Medulla oblongata (tissue), 1 donor: ENCODE measurements around the gene NFKB2.

Source experiments
- DNase-seq: peaks from one replicate; pipeline ENCODE4 v3.0.0-alpha.2; 2015; ENCODE audit errors: extremely low spot score

The NFKB2 gene

DNA sequence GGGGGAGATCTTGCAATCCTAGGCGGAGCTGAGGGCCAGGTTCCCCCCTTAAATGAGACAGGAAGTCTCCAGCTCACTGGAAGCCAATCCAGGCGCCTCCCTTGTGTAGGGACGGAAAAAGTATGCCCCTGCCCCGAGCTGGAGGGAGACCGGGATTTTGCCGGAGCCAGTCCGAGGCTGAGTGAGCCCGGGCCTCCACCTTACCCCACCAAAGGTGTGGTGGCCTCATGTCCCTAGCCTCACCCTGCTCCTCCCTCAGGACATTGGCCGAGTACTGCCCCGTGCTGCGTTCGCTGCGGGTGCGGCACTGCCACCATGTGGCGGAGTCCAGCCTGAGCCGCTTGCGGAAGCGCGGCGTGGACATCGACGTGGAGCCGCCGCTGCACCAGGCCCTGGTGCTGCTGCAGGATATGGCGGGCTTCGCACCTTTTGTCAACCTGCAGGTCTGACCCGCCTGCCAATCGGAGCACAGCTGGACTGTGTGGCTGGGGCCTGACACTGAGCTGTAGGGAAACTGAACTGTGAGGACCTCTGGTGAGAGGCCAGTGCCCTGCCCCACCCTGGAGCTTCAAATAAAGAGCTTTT lies 27.1 kb downstream of the NFKB2 start:
- peak; percentile 76 for DNase-seq

DNA sequence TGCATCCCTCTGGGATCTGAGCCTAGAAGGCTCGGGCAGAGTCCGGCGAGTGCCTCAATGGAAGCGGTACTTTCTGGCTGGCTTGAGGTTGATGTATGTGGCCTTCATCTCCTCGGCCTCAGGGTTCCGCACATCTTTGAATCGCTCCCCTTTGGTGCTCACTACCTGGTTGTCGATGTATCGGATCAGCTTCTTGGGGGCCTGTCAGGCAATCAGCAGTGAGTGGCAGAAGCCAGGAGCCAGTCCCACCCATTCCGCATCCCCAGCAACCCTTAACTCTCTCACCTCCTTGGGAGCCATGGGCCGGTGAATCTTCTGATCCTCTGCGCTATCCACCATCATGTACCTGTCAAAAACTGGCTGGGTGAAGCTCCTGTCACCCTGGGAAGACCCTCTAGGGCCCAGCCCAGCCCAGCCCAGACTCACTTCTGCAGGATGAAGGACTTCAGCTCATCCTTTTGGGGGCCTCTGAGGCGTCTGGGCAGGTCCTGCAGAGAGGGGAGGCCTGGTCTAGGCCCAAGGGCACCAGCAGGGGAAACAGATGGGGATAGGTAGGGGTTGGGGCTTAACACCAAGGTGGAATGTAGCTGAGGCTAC lies 28.0 kb downstream of the NFKB2 start:
- no peak for DNase-seq

DNA sequence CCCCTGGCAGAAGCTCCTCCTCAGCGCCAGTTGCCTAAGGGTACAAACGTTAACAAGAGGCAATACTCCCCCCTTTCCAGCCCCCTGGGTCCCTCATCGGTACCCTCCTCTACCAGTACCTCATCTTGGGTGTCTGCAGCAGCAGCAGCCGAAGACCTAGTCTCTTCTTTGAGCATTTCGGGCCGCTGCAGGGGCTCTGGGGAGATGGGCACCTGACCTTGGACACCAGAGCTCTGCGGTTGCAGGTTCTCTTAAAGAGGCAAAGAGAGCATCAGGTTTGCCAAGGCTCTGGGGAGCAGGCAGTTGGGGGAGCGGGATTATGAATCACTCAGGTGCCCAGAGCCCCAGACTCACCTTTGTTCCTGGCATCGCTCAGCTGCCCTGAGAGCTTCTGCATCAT lies 28.6 kb downstream of the NFKB2 start:
- no peak for DNase-seq

GRCh38 chr10:102424916-102425315 lies 29.4 kb downstream of the NFKB2 start:
- no peak for DNase-seq

DNA sequence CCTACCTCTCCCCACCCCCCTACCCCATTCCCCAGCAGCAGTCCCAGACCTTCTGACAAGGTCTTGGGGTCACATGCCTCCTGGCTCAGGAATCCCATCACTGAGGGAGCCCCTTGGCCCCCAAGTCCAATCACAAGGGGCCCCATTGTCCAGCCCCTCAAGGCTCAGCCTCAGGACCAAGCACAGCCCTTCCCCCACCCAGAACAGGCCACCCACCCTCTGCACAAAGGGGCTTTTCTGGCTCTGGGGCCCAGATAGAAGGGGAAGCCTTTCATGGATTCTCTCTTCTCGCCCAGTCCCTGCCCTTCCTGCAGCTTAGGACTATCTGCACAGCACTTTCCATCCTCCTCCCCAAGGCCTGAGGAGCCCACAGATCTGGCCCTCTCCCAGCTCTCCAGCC lies 29.9 kb downstream of the NFKB2 start:
- DNase-seq = no peak

DNA sequence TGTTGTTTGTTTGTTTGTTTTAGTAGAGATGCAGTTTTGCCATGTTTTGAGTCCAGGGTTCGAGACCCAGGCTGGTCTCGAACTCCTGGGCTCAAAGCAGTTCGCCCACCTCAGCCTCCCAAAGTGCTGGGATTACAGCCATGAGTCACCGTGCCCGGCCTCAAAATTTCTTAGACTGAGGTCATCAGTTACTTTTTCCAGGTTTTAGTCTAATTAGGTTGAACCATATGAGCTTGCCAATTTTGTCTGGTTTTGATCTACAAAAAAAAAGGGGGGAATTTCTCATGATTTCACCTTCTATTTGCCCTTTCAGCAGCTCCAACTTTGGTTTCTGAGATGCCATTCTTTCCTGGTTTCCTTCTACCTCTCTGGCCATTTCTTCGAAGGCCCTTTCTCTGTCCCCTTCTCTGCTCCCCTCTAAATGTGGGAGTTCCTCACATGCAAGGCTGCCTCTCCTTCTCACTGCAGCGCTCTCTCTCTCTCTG lies 31.3 kb downstream of the NFKB2 start:
- DNase-seq = no peak

DNA sequence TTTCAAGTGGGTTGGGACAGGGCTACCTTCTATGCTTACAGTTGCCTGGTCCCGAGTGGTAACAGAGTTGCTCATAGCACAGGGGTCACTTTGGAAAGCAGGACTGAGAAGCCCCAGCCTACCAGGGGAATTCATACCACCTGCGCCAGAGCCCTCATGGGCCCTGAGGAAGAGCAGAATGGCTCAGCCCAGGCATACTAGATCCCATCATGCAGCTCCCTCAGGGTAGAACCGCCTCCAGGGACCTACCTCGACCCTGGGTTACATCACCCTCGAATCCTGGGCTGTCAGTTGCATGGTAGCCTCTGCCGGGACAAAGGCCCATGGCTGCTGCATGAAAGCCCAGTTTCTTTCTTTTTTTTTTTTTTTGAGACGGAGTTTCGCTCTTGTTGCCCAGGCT lies 34.0 kb downstream of the NFKB2 start:
- DNase-seq = no peak

GRCh38 chr10:102431452-102432124 lies 36.1 kb downstream of the NFKB2 start:
- no peak for DNase-seq

DNA sequence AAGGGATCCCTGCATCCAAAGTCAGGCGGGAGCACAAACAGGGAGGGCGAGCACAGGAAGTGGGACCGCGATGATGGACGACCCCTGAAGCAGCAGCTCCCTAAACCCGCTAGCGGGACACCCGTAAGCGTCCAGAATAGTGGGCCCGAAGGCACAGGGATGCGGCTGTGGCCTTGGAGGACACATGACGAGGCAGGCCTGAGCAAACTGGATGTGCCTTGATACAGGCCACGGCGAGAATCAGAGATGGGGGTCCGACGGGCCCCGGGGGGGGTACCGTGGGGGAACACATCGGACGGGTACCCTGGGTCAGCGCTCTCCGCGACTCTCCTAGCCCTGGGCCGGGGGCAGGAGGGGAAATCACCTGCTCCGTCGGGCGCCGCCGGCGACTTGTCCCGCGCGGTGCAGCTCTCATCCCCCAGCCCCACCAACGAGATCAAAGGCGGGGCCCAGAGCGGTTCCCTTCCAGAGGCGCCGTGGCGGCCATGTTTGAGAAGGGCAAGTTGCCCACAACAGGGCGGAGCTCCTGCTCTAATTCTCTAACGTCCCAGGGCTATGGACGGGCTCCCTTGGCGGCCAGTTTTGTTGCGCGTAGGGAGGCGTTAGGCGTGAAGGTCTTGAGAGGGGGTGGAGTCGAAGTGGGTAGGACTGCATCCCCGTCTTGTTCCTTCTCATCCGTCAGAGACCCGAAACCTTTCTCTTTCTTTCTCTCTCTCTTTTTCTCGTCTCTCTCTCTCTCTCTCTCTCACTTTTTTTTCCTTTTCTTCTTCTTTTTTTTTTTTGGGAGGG lies 36.9 kb downstream of the NFKB2 start, which contains the start of gene CUEDC2:
Gene CUEDC2 (minus strand): TSS at position 413 of the 789 bp plus-strand sequence. CDS start 7,386 bp downstream, outside the sequence.
- peak; percentile 98 for DNase-seq

- no peak for DNase-seq
These were observed 38.1 kb downstream of the NFKB2 start for GRCh38 chr10:102433619-102434046.

GRCh38 chr10:102434394-102435132 lies 39.1 kb downstream of the NFKB2 start:
- DNase-seq = no peak

DNA sequence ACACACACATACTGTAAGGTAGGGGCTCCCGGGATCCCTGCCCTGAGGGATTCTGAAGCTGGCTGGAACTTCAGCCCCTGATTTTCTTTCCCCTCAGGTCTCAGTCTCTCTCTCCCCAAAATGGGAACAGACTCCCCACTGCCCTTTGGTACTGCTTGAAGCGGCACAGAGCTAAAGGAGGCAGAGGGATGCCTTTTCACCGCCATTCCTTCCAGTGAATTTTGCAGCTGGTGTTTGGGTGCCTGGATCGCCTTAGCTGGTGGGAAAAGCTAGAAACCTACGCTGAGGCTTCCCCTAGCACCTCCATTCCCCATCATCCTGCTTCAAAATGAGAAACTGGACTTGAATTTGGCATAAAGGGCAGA lies 39.6 kb downstream of the NFKB2 start:
- DNase-seq = no peak

DNA sequence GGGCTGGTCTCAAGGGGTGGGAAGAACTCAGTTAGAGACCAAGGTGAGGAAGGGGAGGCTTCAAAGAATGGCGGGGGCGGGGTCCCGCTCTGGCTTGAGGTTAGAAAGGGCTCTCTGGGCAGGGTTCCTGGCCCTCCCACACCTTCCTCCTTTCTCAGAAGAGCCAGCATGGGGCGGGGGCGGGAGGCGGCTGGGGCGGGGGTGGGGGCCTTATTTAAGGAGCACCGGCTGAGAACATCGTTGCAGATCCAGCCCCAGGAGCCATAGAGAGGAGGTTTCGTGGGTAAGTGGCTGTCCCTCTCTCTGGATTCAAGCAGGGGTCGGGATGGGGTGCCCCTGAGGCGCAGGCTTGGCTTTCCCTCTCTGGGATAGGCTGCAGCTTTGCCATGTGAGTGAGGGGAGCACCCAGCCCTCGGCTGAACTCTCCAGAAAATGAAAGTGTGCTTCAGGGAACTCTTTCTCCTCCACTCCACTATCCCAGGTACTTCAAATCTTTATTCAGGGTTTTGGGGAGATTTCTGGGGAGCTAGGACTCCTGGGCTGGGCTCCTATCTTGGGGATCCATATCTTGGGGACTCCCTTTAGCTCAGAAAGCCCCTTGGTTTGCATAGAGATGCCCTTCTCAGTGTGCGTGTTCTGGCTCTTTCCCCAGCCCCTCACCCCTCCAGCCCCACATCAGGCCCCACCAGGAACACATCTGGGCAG lies 40.2 kb downstream of the NFKB2 start:
- no peak for DNase-seq

DNA sequence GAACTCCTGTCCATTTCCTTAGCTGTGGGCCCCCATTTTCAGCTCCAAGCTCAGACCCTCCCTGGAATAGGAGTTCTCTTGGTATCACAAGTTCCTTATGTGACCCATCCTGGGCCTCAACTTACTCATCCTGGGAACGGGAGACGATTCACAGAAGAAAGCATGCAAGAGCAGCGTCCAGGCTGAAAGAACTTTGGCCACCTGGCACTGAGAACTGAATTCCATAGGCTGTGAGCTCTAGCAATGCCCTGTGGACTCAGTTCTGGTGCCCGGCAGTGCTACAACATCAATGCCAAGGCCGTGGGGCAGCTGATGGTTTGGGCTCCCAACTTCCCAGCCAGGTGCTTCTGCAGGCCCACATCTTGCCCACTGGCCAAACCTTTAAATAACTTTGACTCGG lies 40.8 kb downstream of the NFKB2 start:
- DNase-seq = no peak

GRCh38 chr10:102437515-102437914 lies 42.0 kb downstream of the NFKB2 start:
- no peak for DNase-seq

DNA sequence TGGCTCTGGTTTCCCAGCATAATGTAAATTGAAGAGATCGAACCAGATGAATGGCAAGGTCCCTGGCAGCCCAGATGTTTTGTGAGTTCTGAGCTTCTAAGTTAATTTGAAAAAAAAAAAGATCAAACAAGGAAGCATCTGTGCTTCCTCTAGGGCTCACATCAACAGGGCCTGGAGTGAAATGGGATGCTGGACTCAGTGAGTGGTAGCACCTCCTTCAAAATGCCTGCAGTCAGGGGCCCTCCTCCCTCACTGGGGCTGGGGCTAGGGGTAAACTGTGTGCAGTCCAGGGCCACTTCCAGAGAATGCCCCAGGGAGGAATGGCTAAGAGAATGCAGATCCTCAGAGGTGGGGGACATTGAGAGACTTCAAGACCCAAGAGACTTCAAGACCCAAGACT lies 42.9 kb downstream of the NFKB2 start:
- no peak for DNase-seq

DNA sequence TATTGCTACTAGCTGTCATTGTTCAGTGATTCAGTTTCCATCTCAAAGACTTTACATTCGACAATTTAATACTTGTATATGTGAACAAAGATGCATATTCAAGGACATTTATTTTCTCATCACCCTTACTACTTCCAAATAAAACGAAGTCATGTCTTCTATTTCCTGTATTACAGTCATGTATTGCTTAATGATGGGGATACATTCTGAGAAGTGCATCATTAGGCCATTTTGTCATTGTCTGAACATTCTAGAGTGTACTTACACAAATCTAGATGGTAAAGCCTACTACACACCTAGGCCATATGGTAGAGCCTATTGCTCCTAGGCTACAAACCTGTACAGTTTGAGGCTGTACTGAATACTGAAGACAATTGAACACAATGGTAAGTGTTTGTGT lies 49.3 kb downstream of the NFKB2 start:
- DNase-seq = no peak

GRCh38 chr10:102449321-102450123 lies 54.0 kb downstream of the NFKB2 start:
- peak; percentile 44 for DNase-seq

- no peak for DNase-seq
These were observed 54.5 kb downstream of the NFKB2 start for GRCh38 chr10:102450124-102450373.

- DNase-seq = peak; percentile 75
These were observed 55.0 kb downstream of the NFKB2 start for GRCh38 chr10:102450374-102451104.
